Activated CD8-positive, alpha-beta memory T cell treated with anti-CD3 and anti-CD28 coated beads, Interleukin-2, amount 50 U/mL, for 1 hour (primary cell): ENCODE results near the gene USP53.
"Not testable (repeated sequence)": the region's sequence is repeated elsewhere in the genome, so short reads cannot be mapped to it uniquely, and the experiment has no call there.

Source experiments
- DNase-seq: peaks from one replicate; pipeline ENCODE4 v3.0.0-alpha.2; 2020; ENCODE audit errors: extremely low read depth

USP53 gene

GRCh38 chr4:119315036-119315435 is 102.5 kb downstream of the USP53 start:
- no peak for DNase-seq

DNA sequence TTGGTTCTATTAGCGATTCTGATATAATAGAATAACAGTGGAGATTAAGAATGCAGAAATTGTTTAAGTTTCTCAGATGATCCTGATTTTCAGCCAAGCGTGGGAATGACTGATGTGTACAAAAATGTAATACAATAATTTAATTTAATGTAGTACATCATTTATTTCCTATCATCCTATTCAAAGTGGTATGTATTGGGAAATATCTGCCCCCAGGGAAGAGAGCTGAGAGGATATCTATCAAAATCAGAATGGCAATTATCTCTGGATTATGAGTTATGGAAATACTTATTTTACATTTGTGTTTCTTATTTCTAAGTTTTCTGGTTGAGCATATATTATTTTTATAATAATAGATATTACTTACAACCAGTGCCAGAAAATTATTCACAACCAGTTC is 105.5 kb downstream of the USP53 start:
- no peak for DNase-seq

GRCh38 chr4:119321921-119322687 is 109.6 kb downstream of the USP53 start, which contains the start of gene FABP2:
FABP2 (minus strand) TSS chr4:119322138; CDS start chr4:119322102, 36 bp downstream.
- DNase-seq = no peak

DNA sequence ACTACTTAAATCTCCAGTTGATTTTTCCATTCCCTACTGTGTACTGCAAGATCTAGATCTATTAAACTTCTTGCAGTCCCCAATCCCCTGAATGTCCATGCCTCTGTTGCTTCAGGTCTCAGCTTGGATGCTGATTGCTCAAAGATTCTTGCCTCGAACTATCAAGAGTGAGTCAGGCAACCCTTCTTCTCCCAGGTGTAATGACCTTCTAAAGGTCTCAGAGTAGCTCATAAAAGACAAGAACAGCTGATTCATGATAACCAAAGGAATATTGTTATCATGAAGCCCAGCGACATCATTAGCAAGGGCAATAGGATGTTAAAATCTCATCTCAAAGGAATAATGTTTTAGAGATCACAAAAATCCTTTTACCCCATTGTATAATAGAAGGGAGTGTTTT is 116.2 kb downstream of the USP53 start:
- DNase-seq = no peak

- no peak for DNase-seq
Measured at GRCh38 chr4:119329835-119330620, 117.5 kb downstream of the USP53 start.

- not testable (repeated sequence) for DNase-seq
Measured at GRCh38 chr4:119336332-119336979, 123.9 kb downstream of the USP53 start.

DNA sequence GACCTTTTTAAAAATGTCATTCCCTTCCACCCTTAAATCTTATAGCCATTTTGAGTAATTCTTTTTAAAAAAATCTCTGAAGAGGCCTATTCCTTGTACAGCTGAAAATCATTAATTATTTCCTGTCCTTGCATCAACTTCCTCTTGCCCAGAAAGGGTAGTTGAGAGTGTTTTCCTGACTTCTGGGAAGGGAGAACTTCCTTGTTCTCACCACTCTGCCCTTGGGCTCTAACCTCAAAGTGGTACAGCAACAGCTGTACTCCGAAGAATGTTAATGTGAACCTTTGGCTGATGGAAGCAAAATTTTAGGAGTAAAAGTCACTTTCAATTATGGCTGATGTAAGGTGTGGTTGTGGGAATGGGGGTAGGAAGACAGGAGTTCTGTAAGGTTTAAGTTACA is 124.5 kb downstream of the USP53 start:
- DNase-seq = no peak

GRCh38 chr4:119339895-119340294 is 127.4 kb downstream of the USP53 start:
- DNase-seq = not testable (repeated sequence)

GRCh38 chr4:119343293-119343692 is 130.8 kb downstream of the USP53 start:
- not testable (repeated sequence) for DNase-seq
